Activated CD8-positive, alpha-beta memory T cell treated with anti-CD3 and anti-CD28 coated beads for 4 hours (primary cell): ENCODE data around the gene HPCA.

Source experiments
- DNase-seq, 2 donors: peaks; one replicate each; pipeline ENCODE4 v3.0.0-alpha.2; 2020; ENCODE audit warnings: low read depth in 2 of 2

The HPCA gene

GRCh38 chr1:32871364-32872191, 14.7 kb upstream of the HPCA start:
- DNase-seq = no peak

GRCh38 chr1:32872192-32872460, 14.2 kb upstream of the HPCA start:
- DNase-seq = no peak

- no peak for DNase-seq
Observed at GRCh38 chr1:32873484-32873883, 12.8 kb upstream of the HPCA start.

- no peak for DNase-seq
Observed at GRCh38 chr1:32874860-32875752, 11.2 kb upstream of the HPCA start.

- DNase-seq = no peak
Observed at GRCh38 chr1:32876341-32877210, 9.7 kb upstream of the HPCA start.

GRCh38 chr1:32877211-32878110, 8.8 kb upstream of the HPCA start:
- DNase-seq = no peak

GRCh38 chr1:32878183-32878582, 8.1 kb upstream of the HPCA start:
- no peak for DNase-seq

GRCh38 chr1:32878637-32879041, 7.7 kb upstream of the HPCA start:
- DNase-seq = no peak

GRCh38 chr1:32881291-32881690, 5.0 kb upstream of the HPCA start:
- no peak for DNase-seq

- DNase-seq = no peak
Observed at GRCh38 chr1:32881871-32882850, 4.1 kb upstream of the HPCA start.

- DNase-seq = no peak
Observed at GRCh38 chr1:32883338-32884031, 2.8 kb upstream of the HPCA start.

- DNase-seq = no peak
Observed at GRCh38 chr1:32884032-32884372, 2.3 kb upstream of the HPCA start.

GRCh38 chr1:32884726-32885125, 1.6 kb upstream of the HPCA start:
- no peak for DNase-seq

- DNase-seq = no peak
Observed at GRCh38 chr1:32885676-32886003, 651 bp upstream of the HPCA start.

GRCh38 chr1:32886828-32887414, 630 bp downstream of the HPCA start:
- no peak for DNase-seq

GRCh38 chr1:32887623-32888022, 1.3 kb downstream of the HPCA start:
- DNase-seq = no peak

GRCh38 chr1:32888134-32888533, 1.8 kb downstream of the HPCA start:
- no peak for DNase-seq

- DNase-seq = no peak
Observed at GRCh38 chr1:32888677-32889420, 2.6 kb downstream of the HPCA start.
